Activated B cell treated with CpG ODN at 0.5 μM for 24 hours (primary cell): ENCODE results near the gene THOC5. TPM values are rescaled to one million over a fixed set of nuclear protein-coding genes. Genes with fewer than 3 reads are reported as not detected.
"Not testable (repeated sequence)": the region's sequence is repeated elsewhere in the genome, so short reads cannot be mapped to it uniquely, and the experiment has no call there.

Experiments
- ATAC-seq: fragments of 200-7000 bp; cut with Tn5 transposase; one replicate; pipeline ENCODE4 v1.10.0; 2021; ENCODE audit warnings: low read depth, mild to moderate bottlenecking, moderate library complexity
- CTCF ChIA-PET: fragments of 350-600 bp; sonication (Branson Sonifier 250); formaldehyde crosslinking; loops from one replicate; lab custom pipeline; 2021; ENCODE audit warnings: antibody characterized with exemption; lab: Charles Lee
- POLR2A ChIA-PET: fragments of 350-600 bp; sonication (Branson Sonifier 250); formaldehyde crosslinking; loops from one replicate; lab custom pipeline; 2021; ENCODE audit warnings: antibody characterized with exemption; lab: Charles Lee
- DNase-seq: peaks from one replicate; pipeline ENCODE4 v3.0.0; 2022
- H3K27ac Mint-ChIP-seq: one replicate; pipeline ENCODE4 v1.8.0; 2020; ENCODE audit warnings: mixed read lengths
- H3K27me3 Mint-ChIP-seq: one replicate; pipeline ENCODE4 v1.8.0; 2021; ENCODE audit warnings: mixed read lengths
- H3K36me3 Mint-ChIP-seq: one replicate; pipeline ENCODE4 v1.8.0; 2021; ENCODE audit warnings: low read depth, mixed read lengths
- H3K4me1 Mint-ChIP-seq: one replicate; pipeline ENCODE4 v1.8.0; 2021; ENCODE audit warnings: mixed read lengths
- H3K4me3 Mint-ChIP-seq: one replicate; pipeline ENCODE4 v1.8.0; 2020; ENCODE audit warnings: mild to moderate bottlenecking, mixed read lengths
- H3K9me3 Mint-ChIP-seq: one replicate; pipeline ENCODE4 v1.8.0; 2020; ENCODE audit warnings: mixed read lengths
- CTCF ChIP-seq: fragments of 200-600 bp; IDR thresholded peaks from one replicate; pipeline ENCODE4 v1.8.0; 2022; ENCODE audit warnings: antibody characterized with exemption, mild to moderate bottlenecking
- intact Hi-C: fragments of 100-400 bp; cut with micrococcal nuclease; formaldehyde crosslinking; loops from one replicate; pipeline ENCODE4 v1.15.1; 2024
- total RNA-seq: library from RNA; stranded (reverse); gene quantifications from 2 replicates; pipeline ENCODE4 v1.2.3, GENCODE V29; 2022

THOC5 gene
- total RNA-seq, 1 donor from 2014 or later: 44.1 TPM

GRCh38 chr22:29593923-29594322 is 40.4 kb upstream of the THOC5 start:
- no peaks in the 10 kb centered on the region for H3K36me3 Mint-ChIP-seq
- POLR2A ChIA-PET: interaction anchor here (0.7 kb wide), 1 partner anchor 39 kb away, joined by 8 read pairs; no protein-coding TSS in a partner anchor
- no peaks in the 10 kb centered on the region for H3K27me3 Mint-ChIP-seq
- no peak overlapping the region for H3K4me3 Mint-ChIP-seq
- DNase-seq: no peak
- CTCF ChIA-PET: no interaction called here
- H3K27ac Mint-ChIP-seq: no peak overlapping the region
- intact Hi-C loops: loop anchor here (5.0 kb wide), 1 partner anchor 197 kb away; no protein-coding TSS in a partner anchor
- peaks cover 6% of the 10 kb centered on the region for H3K4me1 Mint-ChIP-seq
- ATAC-seq: no peak
- TF ChIP-seq CTCF: no peak
- no peaks in the 10 kb centered on the region for H3K9me3 Mint-ChIP-seq

GRCh38 chr22:29587938-29588699 is 34.6 kb upstream of the THOC5 start:
- ATAC-seq (no peak), DNase-seq (no peak)
- intact Hi-C loops: no loop called here
- peaks cover 6% of the 10 kb centered on the region for H3K4me1 Mint-ChIP-seq
- no peaks in the 10 kb centered on the region for H3K9me3 Mint-ChIP-seq
- no peak overlapping the region for H3K27ac Mint-ChIP-seq
- no peaks in the 10 kb centered on the region for H3K36me3 Mint-ChIP-seq
- H3K27me3 Mint-ChIP-seq: no peaks in the 10 kb centered on the region
- CTCF ChIA-PET: interaction anchor here (1.4 to 1.9 kb wide), 2 partner anchors 16 to 38 kb away, joined by 3 to 5 read pairs; no protein-coding TSS in a partner anchor
- no peak overlapping the region for H3K4me3 Mint-ChIP-seq
- TF ChIP-seq CTCF: no peak
- POLR2A ChIA-PET: interaction anchor here (0.6 kb wide), 1 partner anchor 196 kb away, joined by 6 read pairs; no protein-coding TSS in a partner anchor

GRCh38 chr22:29586193-29586705 is 32.7 kb upstream of the THOC5 start:
- POLR2A ChIA-PET, H3K9me3 Mint-ChIP-seq, DNase-seq, H3K4me3 Mint-ChIP-seq, ATAC-seq, H3K36me3 Mint-ChIP-seq, intact Hi-C loops, CTCF ChIA-PET, H3K27me3 Mint-ChIP-seq, H3K27ac Mint-ChIP-seq: not testable (repeated sequence)
- peaks cover 12% of the 10 kb centered on the region for H3K4me1 Mint-ChIP-seq

- no peak for TF ChIP-seq CTCF
- no peaks in the 10 kb centered on the region for H3K9me3 Mint-ChIP-seq
- CTCF ChIA-PET: no interaction called here
- no peak overlapping the region for H3K27ac Mint-ChIP-seq
- no peaks in the 10 kb centered on the region for H3K36me3 Mint-ChIP-seq
- DNase-seq (no peak), ATAC-seq (no peak)
- POLR2A ChIA-PET: interaction anchor here (0.8 to 1.2 kb wide), 2 partner anchors 10 to 51 kb away, joined by 3 to 7 read pairs; no protein-coding TSS in a partner anchor
- H3K4me3 Mint-ChIP-seq: no peak overlapping the region
- peaks cover 17% of the 10 kb centered on the region for H3K4me1 Mint-ChIP-seq
- intact Hi-C loops: no loop called here
- no peaks in the 10 kb centered on the region for H3K27me3 Mint-ChIP-seq
Measured at GRCh38 chr22:29584975-29585374, 31.4 kb upstream of the THOC5 start.

GRCh38 chr22:29581799-29582198 is 28.2 kb upstream of the THOC5 start:
- Mint-ChIP-seq H3K4me3 (peak overlapping the region; percentile 92), H3K27ac (peak overlapping the region; percentile 86), H3K4me1 (peaks cover 18% of the 10 kb centered on the region), H3K27me3 (no peaks in the 10 kb centered on the region), H3K9me3 (no peaks in the 10 kb centered on the region), H3K36me3 (no peaks in the 10 kb centered on the region)
- intact Hi-C loops: loop anchor here (1.0 to 2.0 kb wide), 5 partner anchors 22 to 843 kb away; partner anchors contain the start of genes AP1B1, MTFP1, NF2 and THOC5
- no peak for TF ChIP-seq CTCF
- no peak for ATAC-seq
- POLR2A ChIA-PET: interaction anchor here (0.6 to 0.7 kb wide), 7 partner anchors 20 to 1387 kb away, joined by 3 to 8 read pairs (median 4); partner anchors contain the start of genes THOC5 and TUG1
- no peak for DNase-seq
- CTCF ChIA-PET: no interaction called here
